Measurements from ENCODE around the gene ENO1.

Gene ENO1

DNA sequence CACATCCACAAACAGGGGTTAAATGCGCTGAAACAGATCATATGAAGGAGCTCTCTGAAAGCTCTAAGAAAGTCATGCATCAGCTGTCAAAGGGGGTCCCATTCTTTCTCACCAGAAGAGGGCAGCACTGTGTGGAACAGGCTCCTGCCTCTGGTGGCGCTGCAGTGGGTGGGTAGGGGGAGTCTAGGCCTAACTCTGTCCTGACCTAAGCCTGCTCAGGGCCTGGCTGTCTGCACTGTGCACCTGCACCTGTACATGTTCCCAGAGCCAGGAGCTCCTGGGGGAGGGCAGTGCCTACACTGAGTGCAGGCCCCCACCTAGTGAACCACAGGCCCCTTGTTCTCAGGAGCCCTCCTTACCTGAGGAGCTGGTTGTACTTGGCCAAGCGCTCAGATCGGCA is 16.0 kb downstream of the ENO1 start:
- DNase-seq (ENCODE audit: low read depth, low spot score), result no peak
- no CpG with 5 or more reads among the region's 4 CpGs for WGBS (ENCODE audit: insufficient coverage, insufficient read length)
- H3K27me3 ChIP-seq (ENCODE audit: control insufficient read depth, insufficient read depth, low read length), result no peaks in the 10 kb centered on the region
- H3K36me3 ChIP-seq (ENCODE audit: control insufficient read depth, insufficient read depth, low read length), result peaks cover 76% of the 10 kb centered on the region
- H3K27ac ChIP-seq (ENCODE audit: low read length), result no peak overlapping the region
- H3K4me3 ChIP-seq (ENCODE audit: low read length), result no peak overlapping the region
- no peaks in the 10 kb centered on the region for H3K9me3 ChIP-seq (ENCODE audit: control insufficient read depth, insufficient read depth, low read length)
- H3K4me1 ChIP-seq (ENCODE audit: control insufficient read depth, insufficient read depth, low read length), result no peaks in the 10 kb centered on the region; the same call in 1 of the 2 replicates

DNA sequence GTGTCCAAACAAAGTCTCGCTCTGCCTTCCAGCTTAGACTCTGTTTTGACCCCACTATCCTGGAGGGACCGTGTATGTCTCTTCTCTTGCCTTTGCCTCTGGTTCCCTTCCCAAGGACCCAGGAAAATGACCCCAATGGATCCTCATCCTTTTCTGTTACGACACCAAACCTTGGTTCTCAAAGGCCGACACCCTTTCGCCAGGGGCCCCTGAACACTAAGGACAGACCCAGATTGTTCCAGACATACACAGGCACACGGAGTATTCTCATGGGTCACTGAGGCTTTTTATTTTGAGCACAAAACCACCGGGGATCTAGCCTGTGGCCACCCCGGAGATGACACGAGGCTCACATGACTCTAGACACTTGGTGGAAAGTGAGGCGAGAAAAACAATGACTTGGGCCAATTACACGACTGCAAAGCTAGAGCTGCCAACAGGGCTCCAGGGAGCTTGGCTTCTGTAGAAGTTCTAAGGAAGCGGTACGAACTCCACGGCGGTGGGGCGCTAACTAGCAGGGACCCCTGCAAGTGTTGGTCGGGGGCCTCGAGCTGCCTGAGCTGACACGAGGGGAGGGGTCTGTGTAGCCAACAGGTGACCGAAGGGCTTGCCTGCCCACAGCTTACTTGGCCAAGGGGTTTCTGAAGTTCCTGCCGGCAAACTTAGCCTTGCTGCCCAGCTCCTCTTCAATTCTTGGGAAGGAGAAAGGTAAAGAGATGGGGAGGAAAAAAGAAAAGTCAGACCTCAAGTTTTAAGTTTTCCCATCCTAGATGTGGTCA is 17.6 kb downstream of the ENO1 start:
- WGBS (ENCODE audit: insufficient coverage, insufficient read length), result no CpG with 5 or more reads among the region's 21 CpGs
- Histone ChIP-seq H3K4me3 (ENCODE audit: low read length) (no peak overlapping the region), H3K27me3 (ENCODE audit: control insufficient read depth, insufficient read depth, low read length) (no peaks in the 10 kb centered on the region), H3K36me3 (ENCODE audit: control insufficient read depth, insufficient read depth, low read length) (peaks cover 64% of the 10 kb centered on the region), H3K27ac (ENCODE audit: low read length) (no peak overlapping the region), H3K9me3 (ENCODE audit: control insufficient read depth, insufficient read depth, low read length) (no peaks in the 10 kb centered on the region), H3K4me1 (ENCODE audit: control insufficient read depth, insufficient read depth, low read length) (no peaks in the 10 kb centered on the region; the same call in 1 of the 2 replicates)
- DNase-seq (ENCODE audit: low read depth, low spot score), result no peak

DNA sequence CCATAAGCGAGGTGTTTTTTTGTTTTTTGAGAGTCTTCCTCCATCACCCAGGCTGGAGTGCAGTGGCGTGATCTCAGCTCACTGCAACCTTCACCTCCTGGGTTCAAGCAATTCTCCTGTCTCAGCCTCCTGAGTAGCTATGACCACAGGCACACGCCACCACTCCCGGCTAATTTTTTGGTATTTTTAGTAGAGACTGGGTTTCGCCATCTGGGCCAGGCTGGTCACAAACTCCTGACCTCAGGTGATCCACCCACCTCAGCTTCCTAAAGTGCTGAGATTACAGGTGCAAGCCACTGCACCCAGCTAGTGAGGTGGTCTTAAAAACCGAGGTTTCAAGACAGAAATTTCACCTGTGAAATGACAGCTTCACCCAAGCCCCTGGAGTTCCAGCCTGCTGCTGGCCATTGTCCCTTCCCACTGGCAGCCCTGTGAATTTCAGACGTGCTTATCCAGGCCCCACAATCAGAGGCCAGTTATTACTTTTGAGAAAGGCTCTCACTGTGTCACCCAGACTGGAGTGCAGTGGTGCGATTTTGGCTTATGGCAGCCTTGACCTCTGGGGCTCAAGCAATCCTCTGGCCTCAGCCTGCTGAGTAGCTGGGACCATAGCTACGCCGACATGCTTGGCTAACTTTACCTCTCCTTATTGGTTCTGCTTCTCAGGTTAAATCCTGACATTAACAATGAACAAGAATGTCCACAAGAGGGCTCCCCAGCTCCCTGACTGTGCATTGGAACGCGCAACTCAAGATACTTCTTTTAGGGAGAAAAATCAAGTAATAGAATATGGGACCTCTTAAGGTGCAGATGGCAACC is 19.4 kb downstream of the ENO1 start:
- Histone ChIP-seq H3K4me3 (ENCODE audit: low read length) (no peak overlapping the region), H3K27ac (ENCODE audit: low read length) (no peak overlapping the region), H3K27me3 (ENCODE audit: control insufficient read depth, insufficient read depth, low read length) (no peaks in the 10 kb centered on the region), H3K36me3 (ENCODE audit: control insufficient read depth, insufficient read depth, low read length) (peaks cover 46% of the 10 kb centered on the region), H3K9me3 (ENCODE audit: control insufficient read depth, insufficient read depth, low read length) (no peaks in the 10 kb centered on the region), H3K4me1 (ENCODE audit: control insufficient read depth, insufficient read depth, low read length) (no peaks in the 10 kb centered on the region)
- DNase-seq (ENCODE audit: low read depth, low spot score), result no peak
- no CpG with 5 or more reads among the region's 12 CpGs for WGBS (ENCODE audit: insufficient coverage, insufficient read length)

DNA sequence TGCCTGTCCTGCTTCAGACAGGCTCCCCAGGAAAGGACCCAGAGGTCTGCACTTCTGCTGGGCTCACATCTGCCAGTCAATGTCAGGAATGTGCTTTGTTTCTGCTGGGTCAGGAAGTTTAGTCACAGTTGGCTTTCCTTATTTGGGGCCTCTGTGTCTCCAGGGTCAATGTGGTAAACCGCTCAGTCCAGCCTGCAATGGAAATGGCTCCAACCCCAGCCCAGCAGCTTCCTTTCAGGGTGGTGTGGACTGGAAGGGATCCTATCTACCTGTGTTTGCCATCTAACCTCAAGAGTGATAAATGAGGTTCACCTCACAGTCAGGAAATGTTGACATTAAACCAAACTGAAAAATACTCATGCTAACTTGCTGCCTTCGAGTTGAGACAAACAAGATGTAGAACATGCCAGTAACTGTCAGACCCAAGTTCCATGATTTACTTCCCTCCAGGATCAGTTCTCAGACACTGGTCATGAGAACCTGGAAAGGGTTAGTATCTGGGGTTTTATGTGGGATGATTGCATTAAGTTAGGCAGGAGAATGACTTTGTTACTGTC is 20.3 kb downstream of the ENO1 start:
- H3K27ac ChIP-seq (ENCODE audit: low read length), result no peak overlapping the region

DNA sequence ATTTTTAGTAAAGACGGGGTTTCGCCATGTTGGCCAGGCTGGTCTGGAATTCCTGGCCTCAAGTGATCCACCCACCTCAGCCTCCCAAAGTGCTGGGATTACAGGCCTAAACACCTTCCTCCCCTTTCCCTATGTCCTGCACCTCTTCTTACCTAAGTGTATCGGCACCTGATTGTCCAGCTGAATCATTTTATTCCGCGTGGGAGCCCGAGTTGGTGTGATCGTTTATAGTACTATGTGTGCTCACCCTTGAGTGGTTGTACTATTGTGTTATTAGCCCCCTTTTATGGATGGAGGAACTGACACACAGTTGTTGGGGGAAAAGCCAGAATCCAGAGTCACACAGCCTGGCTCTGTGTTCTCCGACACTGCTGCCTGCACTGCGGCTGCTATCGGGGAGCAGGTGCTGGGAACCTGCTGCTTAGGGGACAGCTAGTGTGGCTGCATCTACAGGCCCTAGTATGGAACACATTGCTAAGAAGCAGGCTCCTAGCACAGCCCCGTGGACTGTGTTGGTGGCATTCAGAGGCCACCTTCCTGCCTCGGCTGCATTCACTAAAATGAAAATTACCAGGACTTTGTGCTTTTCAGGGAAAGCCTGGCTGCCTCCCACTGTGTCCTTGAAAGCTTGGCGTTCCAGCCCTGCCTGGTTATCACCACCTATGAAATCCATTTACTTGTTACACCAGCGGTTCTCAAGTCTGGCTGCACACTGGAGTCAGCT is 21.6 kb downstream of the ENO1 start:
- Histone ChIP-seq H3K27ac (ENCODE audit: low read length) (no peak overlapping the region), H3K36me3 (ENCODE audit: control insufficient read depth, insufficient read depth, low read length) (peaks cover 25% of the 10 kb centered on the region), H3K4me3 (ENCODE audit: low read length) (no peak overlapping the region), H3K27me3 (ENCODE audit: control insufficient read depth, insufficient read depth, low read length) (no peaks in the 10 kb centered on the region), H3K4me1 (ENCODE audit: control insufficient read depth, insufficient read depth, low read length) (no peaks in the 10 kb centered on the region), H3K9me3 (ENCODE audit: control insufficient read depth, insufficient read depth, low read length) (no peaks in the 10 kb centered on the region)
- WGBS (ENCODE audit: insufficient coverage, insufficient read length), result no CpG with 5 or more reads among the region's 14 CpGs
- no peak for DNase-seq (ENCODE audit: low read depth, low spot score)

More for the DNA sequence above, 20.3 kb downstream of the ENO1 start:
- no peaks in the 10 kb centered on the region for H3K27me3 ChIP-seq (ENCODE audit: control insufficient read depth, insufficient read depth, low read length)
- H3K4me1 ChIP-seq (ENCODE audit: control insufficient read depth, insufficient read depth, low read length), result no peaks in the 10 kb centered on the region
- WGBS (ENCODE audit: insufficient coverage, insufficient read length), result no CpG with 5 or more reads among the region's 2 CpGs
- H3K36me3 ChIP-seq (ENCODE audit: control insufficient read depth, insufficient read depth, low read length), result peaks cover 37% of the 10 kb centered on the region
- H3K4me3 ChIP-seq (ENCODE audit: low read length), result no peak overlapping the region
- no peak for DNase-seq (ENCODE audit: low read depth, low spot score)
- no peaks in the 10 kb centered on the region for H3K9me3 ChIP-seq (ENCODE audit: control insufficient read depth, insufficient read depth, low read length)

DNA sequence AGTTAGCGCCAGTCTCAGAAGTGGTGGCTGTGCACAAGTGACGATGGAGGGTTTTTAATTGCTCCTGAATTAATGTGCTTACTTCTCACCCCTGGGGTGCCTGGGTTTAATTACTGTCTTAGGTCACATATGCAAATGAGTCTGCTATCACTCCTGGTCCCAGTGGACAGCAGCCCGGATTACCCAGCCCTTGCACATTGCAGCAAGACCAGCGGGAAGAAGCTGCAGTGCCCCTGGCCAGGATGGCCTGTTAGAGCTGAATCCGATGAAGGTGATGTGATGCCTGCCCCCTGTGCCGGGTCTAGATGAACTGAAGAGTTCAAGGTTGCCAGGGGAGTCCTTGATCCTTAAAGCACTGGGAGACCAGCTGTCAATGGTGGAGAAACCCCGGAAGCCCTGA is 24.2 kb downstream of the ENO1 start:
- no peak overlapping the region for H3K27ac ChIP-seq (ENCODE audit: low read length)
- DNase-seq (ENCODE audit: low read depth, low spot score), result no peak
- H3K9me3 ChIP-seq (ENCODE audit: control insufficient read depth, insufficient read depth, low read length), result no peaks in the 10 kb centered on the region
- H3K27me3 ChIP-seq (ENCODE audit: control insufficient read depth, insufficient read depth, low read length), result no peaks in the 10 kb centered on the region
- H3K4me3 ChIP-seq (ENCODE audit: low read length), result no peak overlapping the region
- WGBS (ENCODE audit: insufficient coverage, insufficient read length), result no CpG with 5 or more reads among the region's 7 CpGs
- H3K4me1 ChIP-seq (ENCODE audit: control insufficient read depth, insufficient read depth, low read length), result no peaks in the 10 kb centered on the region
- peaks cover 8% of the 10 kb centered on the region; the same call in 1 of the 2 replicates for H3K36me3 ChIP-seq (ENCODE audit: control insufficient read depth, insufficient read depth, low read length)

DNA sequence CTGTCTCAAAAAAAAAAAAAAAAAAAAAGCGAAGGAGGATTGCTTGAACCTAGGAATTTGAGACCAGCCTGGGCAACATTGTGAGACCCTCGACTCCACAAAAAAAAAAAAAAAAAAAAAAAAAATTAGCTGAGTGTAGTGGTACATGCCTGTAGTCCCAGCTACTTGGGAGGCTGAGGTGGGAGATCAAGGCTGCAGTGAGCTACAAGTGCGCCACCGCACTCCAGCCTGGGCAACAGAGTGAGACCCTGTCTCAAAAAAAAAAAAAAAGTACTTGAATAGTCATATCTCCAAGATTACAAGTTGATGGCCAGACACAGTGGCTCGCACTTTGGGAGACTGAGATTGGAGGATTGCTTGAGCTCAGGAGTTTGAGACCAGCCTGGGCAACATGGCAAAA is 27.4 kb downstream of the ENO1 start:
- Histone ChIP-seq H3K27me3 (ENCODE audit: control insufficient read depth, insufficient read depth, low read length) (no peaks in the 10 kb centered on the region), H3K27ac (ENCODE audit: low read length) (no peak overlapping the region), H3K4me3 (ENCODE audit: low read length) (no peak overlapping the region), H3K4me1 (ENCODE audit: control insufficient read depth, insufficient read depth, low read length) (no peaks in the 10 kb centered on the region), H3K36me3 (ENCODE audit: control insufficient read depth, insufficient read depth, low read length) (no peaks in the 10 kb centered on the region), H3K9me3 (ENCODE audit: control insufficient read depth, insufficient read depth, low read length) (no peaks in the 10 kb centered on the region)
- WGBS (ENCODE audit: insufficient coverage, insufficient read length), result no CpG with 5 or more reads among the region's 5 CpGs
- no peak for DNase-seq (ENCODE audit: low read depth, low spot score)

DNA sequence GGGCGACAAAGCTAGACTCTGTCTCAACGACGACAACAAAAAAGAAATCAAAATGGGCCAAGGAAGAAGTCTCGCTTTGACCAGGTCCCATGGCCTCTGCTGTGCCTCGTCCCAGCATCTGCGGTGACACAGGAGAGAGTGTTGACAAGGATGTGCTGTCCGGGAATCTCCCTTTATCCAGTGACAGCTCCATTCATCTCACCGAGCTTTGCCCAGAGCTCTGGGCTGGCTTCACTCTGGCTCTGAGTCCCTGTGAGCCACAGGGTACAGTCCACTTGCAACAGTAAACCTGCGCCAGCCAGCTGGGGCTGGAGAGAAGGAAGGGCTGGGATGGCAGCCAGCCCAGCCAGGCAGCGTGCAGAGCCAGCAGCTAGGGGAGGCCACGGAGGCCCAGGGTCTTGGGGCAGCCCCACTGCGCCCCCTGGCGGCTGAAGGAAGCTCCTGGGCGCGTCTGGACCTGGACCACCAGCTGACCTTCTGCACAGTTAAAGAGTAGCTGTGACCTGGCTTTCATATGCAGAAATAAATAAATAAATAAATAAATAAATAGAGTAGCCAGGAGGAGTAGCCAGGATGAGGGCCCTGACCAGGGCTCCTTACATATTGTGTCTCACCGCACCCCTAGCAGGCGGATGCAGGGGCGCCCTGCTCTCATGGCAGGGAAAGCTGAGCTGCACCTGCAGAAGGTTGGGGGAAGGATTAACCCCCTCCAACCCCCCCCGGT is 29.7 kb downstream of the ENO1 start:
- WGBS (ENCODE audit: insufficient coverage, insufficient read length), result no CpG with 5 or more reads among the region's 19 CpGs
- no peak for DNase-seq (ENCODE audit: low read depth, low spot score)
- H3K27ac ChIP-seq (ENCODE audit: low read length), result no peak overlapping the region
- no peaks in the 10 kb centered on the region for H3K4me1 ChIP-seq (ENCODE audit: control insufficient read depth, insufficient read depth, low read length)
- H3K4me3 ChIP-seq (ENCODE audit: low read length), result no peak overlapping the region
- H3K27me3 ChIP-seq (ENCODE audit: control insufficient read depth, insufficient read depth, low read length), result no peaks in the 10 kb centered on the region
- H3K36me3 ChIP-seq (ENCODE audit: control insufficient read depth, insufficient read depth, low read length), result no peaks in the 10 kb centered on the region
- no peaks in the 10 kb centered on the region for H3K9me3 ChIP-seq (ENCODE audit: control insufficient read depth, insufficient read depth, low read length)

DNA sequence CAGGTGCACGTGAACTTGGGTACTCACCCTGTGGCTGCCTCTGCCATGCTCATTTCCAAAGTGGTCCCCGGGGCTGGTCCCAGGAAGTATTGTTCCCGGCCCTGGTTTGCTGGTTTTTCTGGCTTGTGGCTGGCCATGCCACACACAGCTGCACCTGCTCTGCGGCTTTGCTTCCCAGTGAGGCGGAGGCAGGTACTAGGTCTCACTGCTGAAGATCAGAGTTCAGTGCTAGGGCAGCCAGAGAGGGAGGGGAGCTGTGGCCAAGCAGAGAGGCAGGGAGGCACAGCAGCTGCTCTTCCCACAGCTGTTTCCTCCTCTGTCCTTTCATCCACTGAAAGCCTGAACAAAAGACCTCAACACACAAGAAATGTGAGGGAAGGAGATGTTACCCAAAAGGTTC is 30.5 kb downstream of the ENO1 start:
- no peak overlapping the region for H3K27ac ChIP-seq (ENCODE audit: low read length)
- DNase-seq (ENCODE audit: low read depth, low spot score), result no peak
- no peaks in the 10 kb centered on the region for H3K27me3 ChIP-seq (ENCODE audit: control insufficient read depth, insufficient read depth, low read length)
- no peaks in the 10 kb centered on the region for H3K9me3 ChIP-seq (ENCODE audit: control insufficient read depth, insufficient read depth, low read length)
- no peaks in the 10 kb centered on the region for H3K36me3 ChIP-seq (ENCODE audit: control insufficient read depth, insufficient read depth, low read length)
- no peak overlapping the region for H3K4me3 ChIP-seq (ENCODE audit: low read length)
- no peaks in the 10 kb centered on the region for H3K4me1 ChIP-seq (ENCODE audit: control insufficient read depth, insufficient read depth, low read length)
- no CpG with 5 or more reads among the region's 5 CpGs for WGBS (ENCODE audit: insufficient coverage, insufficient read length)

DNA sequence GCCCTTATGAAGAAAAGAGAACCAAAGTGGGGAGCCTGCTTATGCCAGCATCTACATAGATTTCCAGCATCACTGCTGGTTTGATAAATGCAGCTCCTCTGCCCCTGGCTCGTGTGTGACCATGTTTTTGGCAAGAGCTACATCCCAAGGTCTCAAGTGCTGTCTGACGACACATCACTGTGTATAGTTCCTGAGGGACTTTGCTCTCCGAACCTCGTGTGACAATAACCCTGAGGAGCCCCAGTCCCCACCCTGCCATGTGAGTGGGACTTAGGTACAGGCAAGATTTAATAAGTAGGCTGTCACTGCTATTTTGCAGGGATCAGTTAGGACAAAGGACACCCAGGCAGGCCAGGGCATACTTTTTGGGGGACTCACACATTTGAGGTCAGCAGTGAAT is 32.2 kb downstream of the ENO1 start:
- H3K27ac ChIP-seq (ENCODE audit: low read length), result no peak overlapping the region

More for the DNA sequence above, 32.2 kb downstream of the ENO1 start:
- Histone ChIP-seq H3K4me3 (ENCODE audit: low read length) (no peak overlapping the region), H3K36me3 (ENCODE audit: control insufficient read depth, insufficient read depth, low read length) (no peaks in the 10 kb centered on the region), H3K4me1 (ENCODE audit: control insufficient read depth, insufficient read depth, low read length) (no peaks in the 10 kb centered on the region), H3K9me3 (ENCODE audit: control insufficient read depth, insufficient read depth, low read length) (no peaks in the 10 kb centered on the region), H3K27me3 (ENCODE audit: control insufficient read depth, insufficient read depth, low read length) (no peaks in the 10 kb centered on the region)
- no CpG with 5 or more reads among the region's 4 CpGs for WGBS (ENCODE audit: insufficient coverage, insufficient read length)
- DNase-seq (ENCODE audit: low read depth, low spot score), result no peak
